BJ (cell line): ENCODE measurements around the gene LRRK2. TPM values are rescaled to one million over a fixed set of nuclear protein-coding genes. Genes with fewer than 3 reads are reported as not detected.

Source experiments
- CTCF ChIA-PET: fragments of 350-600 bp; formaldehyde crosslinking; extraction: SDS; loops from one replicate; lab custom pipeline; 2021; ENCODE audit warnings: antibody characterized with exemption, inconsistent platforms; lab: Yijun Ruan, JAX
- POLR2A ChIA-PET: fragments of 300-600 bp; sonication (Branson Sonifier 250); formaldehyde crosslinking; extraction: SDS; loops from one replicate; lab custom pipeline; 2021; ENCODE audit warnings: antibody characterized with exemption; lab: Charles Lee
- DNase-seq: peaks from one replicate; pipeline ENCODE4 v3.0.0-alpha.2; 2011; ENCODE audit warnings: low read depth
- H3K27me3 ChIP-seq: 2 replicates; pipeline ENCODE4 v1.6.0; 2011; ENCODE audit warnings: low read length; ENCODE audit not compliant: control insufficient read depth, insufficient read depth
- H3K36me3 ChIP-seq: 2 replicates; pipeline ENCODE4 v1.5.1; 2011; ENCODE audit warnings: low read length; ENCODE audit not compliant: control insufficient read depth, insufficient read depth
- H3K4me3 ChIP-seq: 2 replicates; pipeline ENCODE4 v1.5.1; 2011; ENCODE audit warnings: low read depth, mild to moderate bottlenecking, control low read depth, low read length
- CTCF ChIP-seq: IDR thresholded peaks from 2 replicates; pipeline ENCODE4 v1.5.1; 2011; ENCODE audit warnings: low read depth, mild to moderate bottlenecking, control low read depth, inconsistent platforms, low read length, moderate library complexity; ENCODE audit not compliant: insufficient read depth
- polyA plus RNA-seq: library from polyadenylated mRNA; depleted of rRNA; stranded (reverse); fragments of >200 nt; gene quantifications from 2 replicates; pipeline ENCODE4 v1.2.3, GENCODE V29; 2011

LRRK2 gene
- polyA plus RNA-seq, 1 experiment, result 1.5 TPM

- no peak for DNase-seq
- Histone ChIP-seq H3K36me3 (no peaks in the 10 kb centered on the region), H3K4me3 (no peak overlapping the region), H3K27me3 (no peaks in the 10 kb centered on the region)
- no peak for TF ChIP-seq CTCF
- CTCF ChIA-PET, result no interaction called here
- POLR2A ChIA-PET, result no interaction called here
These were observed 12.2 kb upstream of the LRRK2 start for GRCh38 chr12:40212566-40212965.

GRCh38 chr12:40215982-40216381, 8.8 kb upstream of the LRRK2 start:
- no peak for TF ChIP-seq CTCF
- Histone ChIP-seq H3K27me3 (no peaks in the 10 kb centered on the region), H3K4me3 (no peak overlapping the region), H3K36me3 (no peaks in the 10 kb centered on the region)
- CTCF ChIA-PET, result no interaction called here
- POLR2A ChIA-PET, result no interaction called here
- DNase-seq, result peak; percentile 9

- TF ChIP-seq CTCF, result no peak
- H3K36me3 ChIP-seq, result no peaks in the 10 kb centered on the region
- no peak overlapping the region for H3K4me3 ChIP-seq
- ChIA-PET CTCF (no interaction called here), POLR2A (no interaction called here)
- no peak for DNase-seq
- H3K27me3 ChIP-seq, result no peaks in the 10 kb centered on the region
These were observed 8.1 kb upstream of the LRRK2 start for GRCh38 chr12:40216516-40217288.

GRCh38 chr12:40219760-40220159, 5.0 kb upstream of the LRRK2 start:
- Histone ChIP-seq H3K36me3 (no peaks in the 10 kb centered on the region), H3K4me3 (no peak overlapping the region), H3K27me3 (no peaks in the 10 kb centered on the region)
- no peak for DNase-seq
- CTCF ChIA-PET, result no interaction called here
- POLR2A ChIA-PET, result no interaction called here
- no peak for TF ChIP-seq CTCF

GRCh38 chr12:40222247-40222646, 2.5 kb upstream of the LRRK2 start:
- no peak for TF ChIP-seq CTCF
- POLR2A ChIA-PET, result no interaction called here
- Histone ChIP-seq H3K36me3 (no peaks in the 10 kb centered on the region), H3K27me3 (no peaks in the 10 kb centered on the region), H3K4me3 (no peak overlapping the region)
- no peak for DNase-seq
- CTCF ChIA-PET, result no interaction called here
